NCI-H2107 treated with DMSO at 0.1 percent for 48 hours (cell line): ENCODE results near the gene KLHL11.

Source experiments
- DNase-seq: peaks from one replicate; lab custom pipeline; 2025; ENCODE audit not compliant: unreplicated experiment; lab: John Stamatoyannopoulos, UW

Gene KLHL11

GRCh38 chr17:41864836-41865595, at the start of gene KLHL11:
Gene KLHL11 (minus strand): TSS chr17:41865423. CDS start chr17:41865370, 53 bp downstream.
- DNase-seq, result peak; percentile 54

- no peak for DNase-seq
Observed at GRCh38 chr17:41915020-41915419, 49.8 kb upstream of the KLHL11 start.

GRCh38 chr17:41914358-41914766, 49.1 kb upstream of the KLHL11 start:
- no peak for DNase-seq

- no peak for DNase-seq
Observed at GRCh38 chr17:41913798-41914197, 48.6 kb upstream of the KLHL11 start.

GRCh38 chr17:41912925-41913324, 47.7 kb upstream of the KLHL11 start:
- no peak for DNase-seq

- no peak for DNase-seq
Observed at GRCh38 chr17:41910701-41911391, 45.6 kb upstream of the KLHL11 start.

GRCh38 chr17:41909088-41909487, 43.9 kb upstream of the KLHL11 start:
- DNase-seq, result no peak

GRCh38 chr17:41907633-41908539, 42.7 kb upstream of the KLHL11 start:
- no peak for DNase-seq

GRCh38 chr17:41907185-41907556, 41.9 kb upstream of the KLHL11 start:
- DNase-seq, result no peak

GRCh38 chr17:41906465-41907184, 41.4 kb upstream of the KLHL11 start:
- DNase-seq, result no peak

GRCh38 chr17:41905172-41905571, 39.9 kb upstream of the KLHL11 start:
- DNase-seq, result no peak

GRCh38 chr17:41904242-41904841, 39.1 kb upstream of the KLHL11 start:
- no peak for DNase-seq

GRCh38 chr17:41901646-41902045, 36.4 kb upstream of the KLHL11 start:
- no peak for DNase-seq

- no peak for DNase-seq
Observed at GRCh38 chr17:41896726-41897125, 31.5 kb upstream of the KLHL11 start.

- DNase-seq, result no peak
Observed at GRCh38 chr17:41895617-41896016, 30.4 kb upstream of the KLHL11 start.

GRCh38 chr17:41894791-41895331, 29.6 kb upstream of the KLHL11 start:
- DNase-seq, result no peak

GRCh38 chr17:41893384-41893783, 28.2 kb upstream of the KLHL11 start:
- no peak for DNase-seq

- DNase-seq, result no peak
Observed at GRCh38 chr17:41892021-41892376, 26.8 kb upstream of the KLHL11 start.

GRCh38 chr17:41891135-41892020, 26.2 kb upstream of the KLHL11 start:
- no peak for DNase-seq
